Trophoblast cell (in vitro differentiated cells and primary cell): ENCODE results near the gene PDAP1.
"Not testable (repeated sequence)": the region's sequence is repeated elsewhere in the genome, so short reads cannot be mapped to it uniquely, and the experiment has no call there.

Experiments used
- DNase-seq, 2 donors: peaks; one replicate each; pipeline ENCODE4 v3.0.0-alpha.2; 2016
- H2AFZ ChIP-seq: 2 replicates; pipeline ENCODE4 v1.6.1; 2013; ENCODE audit warnings: low read length, moderate library complexity, mild to moderate bottlenecking; ENCODE audit not compliant: insufficient read depth, poor library complexity
- H2AK5ac ChIP-seq: 2 replicates; pipeline ENCODE4 v1.6.1; 2013; ENCODE audit warnings: mild to moderate bottlenecking, low read length
- H2BK120ac ChIP-seq: 2 replicates; pipeline ENCODE4 v1.6.1; 2013; ENCODE audit warnings: low read length, mild to moderate bottlenecking, moderate library complexity; ENCODE audit not compliant: insufficient read depth, poor library complexity
- H2BK12ac ChIP-seq: 2 replicates; pipeline ENCODE4 v1.6.1; 2013; ENCODE audit warnings: mild to moderate bottlenecking, low read length, moderate library complexity
- H2BK5ac ChIP-seq: 2 replicates; pipeline ENCODE4 v1.6.1; 2013; ENCODE audit warnings: low read length, low read depth, moderate library complexity, mild to moderate bottlenecking; ENCODE audit not compliant: poor library complexity
- H3K14ac ChIP-seq: 2 replicates; pipeline ENCODE4 v1.6.1; 2013; ENCODE audit warnings: mild to moderate bottlenecking, low read length
- H3K18ac ChIP-seq: 2 replicates; pipeline ENCODE4 v1.6.1; 2013; ENCODE audit warnings: mild to moderate bottlenecking, low read length
- H3K23ac ChIP-seq: 2 replicates; pipeline ENCODE4 v1.6.1; 2013; ENCODE audit warnings: low read length
- H3K27ac ChIP-seq: 2 replicates; pipeline ENCODE4 v1.5.1; 2013; ENCODE audit warnings: low read depth, mild to moderate bottlenecking, inconsistent platforms, low read length, moderate library complexity
- H3K27me3 ChIP-seq: 2 replicates; pipeline ENCODE4 v1.6.1; 2013; ENCODE audit warnings: inconsistent platforms, mild to moderate bottlenecking, low read length, moderate library complexity; ENCODE audit not compliant: insufficient read depth
- H3K36me3 ChIP-seq, 2 experiments: 1 replicate in 1 of 2; 2 replicates in 1 of 2; pipeline ENCODE4 v1.6.1; 2013; ENCODE audit warnings: low read length in 2 of 2, mild to moderate bottlenecking in 2 of 2, moderate library complexity in 1 of 2; ENCODE audit not compliant: insufficient read depth in 2 of 2, control insufficient read depth in 1 of 2
- H3K4ac ChIP-seq: 2 replicates; pipeline ENCODE4 v1.6.1; 2013; ENCODE audit warnings: low read depth, mild to moderate bottlenecking, low read length, moderate library complexity
- H3K4me1 ChIP-seq, 2 experiments: 1 replicate in 1 of 2; 2 replicates in 1 of 2; pipeline ENCODE4 v1.6.1; 2013; ENCODE audit warnings: low read length in 2 of 2, mild to moderate bottlenecking in 2 of 2, moderate library complexity in 1 of 2; ENCODE audit not compliant: insufficient read depth in 2 of 2, control insufficient read depth in 1 of 2
- H3K4me2 ChIP-seq: 2 replicates; pipeline ENCODE4 v1.6.1; 2013; ENCODE audit warnings: inconsistent platforms, mild to moderate bottlenecking, low read length, moderate library complexity
- H3K4me3 ChIP-seq: 2 replicates; pipeline ENCODE4 v1.5.1; 2013; ENCODE audit warnings: mild to moderate bottlenecking, low read depth, low read length, inconsistent platforms
- H3K79me1 ChIP-seq: one replicate; pipeline ENCODE4 v1.6.1; 2013; ENCODE audit warnings: low read length
- H3K79me2 ChIP-seq: 2 replicates; pipeline ENCODE4 v1.6.1; 2013; ENCODE audit warnings: low read length, mild to moderate bottlenecking; ENCODE audit not compliant: control insufficient read depth, insufficient read depth, poor library complexity
- H3K9ac ChIP-seq: 2 replicates; pipeline ENCODE4 v1.6.1; 2013; ENCODE audit warnings: mild to moderate bottlenecking, low read length
- H3K9me3 ChIP-seq: 2 replicates; pipeline ENCODE4 v1.6.1; 2013; ENCODE audit warnings: low read depth, mild to moderate bottlenecking, control low read depth, inconsistent platforms, low read length; ENCODE audit not compliant: insufficient read depth
- H4K12ac ChIP-seq: 2 replicates; pipeline ENCODE4 v1.6.1; 2013; ENCODE audit warnings: low read depth, mild to moderate bottlenecking, low read length, moderate library complexity
- H4K8ac ChIP-seq: 2 replicates; pipeline ENCODE4 v1.6.1; 2013; ENCODE audit warnings: low read depth, mild to moderate bottlenecking, low read length, moderate library complexity
- H4K91ac ChIP-seq: one replicate; pipeline ENCODE4 v1.6.1; 2013; ENCODE audit warnings: low read depth, mild to moderate bottlenecking, low read length, moderate library complexity
- WGBS: extraction: QIAGEN DNeasy Blood & Tissue Kit; methylation state at CpG from one replicate; pipeline ENCODE4 v1.1.7; 2013; ENCODE audit warnings: missing lambda C conversion rate; ENCODE audit not compliant: insufficient read length, insufficient coverage; ENCODE audit errors: extremely low coverage; 5-methylcytosine and 5-hydroxymethylcytosine counted together

Gene PDAP1

DNA sequence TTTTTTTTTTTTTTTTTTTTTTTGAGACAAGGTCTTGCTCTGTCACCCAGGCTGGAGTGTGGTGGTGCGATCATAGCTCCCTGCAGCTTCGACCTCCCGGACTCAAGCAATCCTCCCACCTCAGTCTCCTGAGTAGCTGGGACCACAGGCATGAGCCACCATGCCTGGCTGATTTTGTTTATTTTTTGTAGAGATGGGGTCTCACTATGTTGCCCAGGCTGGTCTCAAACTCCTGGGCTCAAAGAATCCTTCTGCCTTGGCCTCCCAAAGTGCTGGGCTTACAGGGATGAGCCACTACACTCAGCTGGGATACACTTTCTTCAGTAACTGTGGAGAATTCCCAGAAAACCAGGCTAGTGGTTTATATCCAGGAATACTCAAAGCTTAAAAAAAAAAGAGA lies 57.8 kb downstream of the PDAP1 start:
- not testable (repeated sequence) for H3K27me3 ChIP-seq

More for the DNA sequence above, 57.8 kb downstream of the PDAP1 start:
- H3K4me3 ChIP-seq, DNase-seq, H3K23ac ChIP-seq, H3K4me1 ChIP-seq, H3K79me2 ChIP-seq, H2AK5ac ChIP-seq, H2BK120ac ChIP-seq, H4K12ac ChIP-seq, H3K79me1 ChIP-seq, H3K9me3 ChIP-seq, H3K4ac ChIP-seq, H2AFZ ChIP-seq, H2BK12ac ChIP-seq, H4K91ac ChIP-seq, H3K4me2 ChIP-seq, H3K27ac ChIP-seq, H3K18ac ChIP-seq, H2BK5ac ChIP-seq, H3K9ac ChIP-seq, H3K14ac ChIP-seq, H4K8ac ChIP-seq: not testable (repeated sequence)
- H3K36me3 ChIP-seq: peaks cover 47 to 53% of the 10 kb centered on the region in 2 experiments
- no CpG with 5 or more reads among the region's 3 CpGs for WGBS
